ENCODE results near the gene PCP2.
"Not testable (repeated sequence)": the region's sequence is repeated elsewhere in the genome, so short reads cannot be mapped to it uniquely, and the experiment has no call there.

PCP2 gene

GRCh38 chr19:7661744-7662538 lies 28.4 kb upstream of the PCP2 start:
- DNase-seq = no peak

- no peak for DNase-seq
These were observed 24.7 kb upstream of the PCP2 start for GRCh38 chr19:7658219-7658686.

GRCh38 chr19:7657131-7657751 lies 23.7 kb upstream of the PCP2 start:
- no peak for DNase-seq

- DNase-seq = no peak
These were observed 22.1 kb upstream of the PCP2 start for GRCh38 chr19:7655581-7655980.

GRCh38 chr19:7654401-7654800 lies 20.9 kb upstream of the PCP2 start:
- no peak for DNase-seq

GRCh38 chr19:7652061-7652641 lies 18.6 kb upstream of the PCP2 start:
- peak; percentile 3 for DNase-seq

- no peak for DNase-seq
These were observed 16.6 kb upstream of the PCP2 start for GRCh38 chr19:7650148-7650547.

- DNase-seq = no peak
These were observed 14.9 kb upstream of the PCP2 start for GRCh38 chr19:7648265-7649014.

GRCh38 chr19:7647156-7647555 lies 13.6 kb upstream of the PCP2 start:
- no peak for DNase-seq

- DNase-seq = no peak
These were observed 12.8 kb upstream of the PCP2 start for GRCh38 chr19:7646426-7646700.

GRCh38 chr19:7645656-7646425 lies 12.3 kb upstream of the PCP2 start:
- DNase-seq = no peak

GRCh38 chr19:7645163-7645562 lies 11.6 kb upstream of the PCP2 start:
- DNase-seq = no peak

- no peak for DNase-seq
These were observed 11.0 kb upstream of the PCP2 start for GRCh38 chr19:7644550-7644877.

GRCh38 chr19:7643629-7644549 lies 10.4 kb upstream of the PCP2 start:
- not testable (repeated sequence) for DNase-seq

GRCh38 chr19:7643031-7643415 lies 9.5 kb upstream of the PCP2 start:
- DNase-seq = no peak

- no peak for DNase-seq
These were observed 8.9 kb upstream of the PCP2 start for GRCh38 chr19:7642295-7643030.

GRCh38 chr19:7641290-7642276 lies 8.1 kb upstream of the PCP2 start:
- DNase-seq = no peak

- no peak for DNase-seq
These were observed 7.3 kb upstream of the PCP2 start for GRCh38 chr19:7640803-7641202.

GRCh38 chr19:7639863-7640348 lies 6.4 kb upstream of the PCP2 start:
- DNase-seq = no peak
